GM12878 (cell line): ENCODE results near the gene COL17A1.

ENCODE experiments used
- BACH1 ChIP-seq: fragments of 450-650 bp; IDR thresholded peaks from 2 replicates; pipeline ENCODE4 v1.6.1; 2017; ENCODE audit warnings: mild to moderate bottlenecking, borderline replicate concordance
- CHD1 ChIP-seq: IDR thresholded peaks from 2 replicates; pipeline ENCODE4 v1.6.1; 2012; ENCODE audit warnings: low read depth, low read length, improper control_type of control experiment
- EZH2 ChIP-seq: IDR thresholded peaks from 2 replicates; pipeline ENCODE4 v1.6.1; 2012; ENCODE audit warnings: low read depth, mild to moderate bottlenecking, control low read depth, inconsistent platforms, low read length, borderline replicate concordance; ENCODE audit not compliant: control insufficient read depth
- FOS ChIP-seq: IDR thresholded peaks from 3 replicates; pipeline ENCODE4 v1.6.1; 2011; ENCODE audit warnings: borderline replicate concordance; ENCODE audit not compliant: insufficient read length; ENCODE audit errors: extremely low read depth
- FOXK2 ChIP-seq: fragments of 450-650 bp; IDR thresholded peaks from 2 replicates; pipeline ENCODE4 v1.6.1; 2017; ENCODE audit warnings: mild to moderate bottlenecking, moderate library complexity
- JUNB ChIP-seq: IDR thresholded peaks from 2 replicates; pipeline ENCODE4 v1.6.1; 2016; ENCODE audit warnings: antibody characterized with exemption, mild to moderate bottlenecking
- MAX ChIP-seq: IDR thresholded peaks from 2 replicates; pipeline ENCODE4 v1.6.1; 2012; ENCODE audit warnings: low read depth, low read length, improper control_type of control experiment
- MTA3 ChIP-seq: IDR thresholded peaks from 2 replicates; pipeline ENCODE4 v1.6.1; 2012; ENCODE audit warnings: low read length, inconsistent platforms, borderline replicate concordance
- POLR2A ChIP-seq: IDR thresholded peaks from 2 replicates; pipeline ENCODE4 v1.6.1; 2011; ENCODE audit warnings: low read depth, mild to moderate bottlenecking, low read length
- RAD21 ChIP-seq: IDR thresholded peaks from 2 replicates; pipeline ENCODE4 v1.6.1; 2011; ENCODE audit warnings: mild to moderate bottlenecking, low read depth, low read length, moderate library complexity; ENCODE audit not compliant: insufficient read depth
- SREBF2 ChIP-seq: IDR thresholded peaks from 2 replicates; pipeline ENCODE4 v1.6.1; 2012; ENCODE audit warnings: mild to moderate bottlenecking, low read length
- TAF1 ChIP-seq: IDR thresholded peaks from 2 replicates; pipeline ENCODE4 v1.6.1; 2011; ENCODE audit warnings: mild to moderate bottlenecking, low read depth, low read length, borderline replicate concordance
- TCF7 ChIP-seq: IDR thresholded peaks from 2 replicates; pipeline ENCODE4 v1.6.1; 2014; ENCODE audit warnings: antibody characterized with exemption, borderline replicate concordance
- TF ChIP-seq, protein P1 (sequence below), 3 experiments: IDR thresholded peaks in 2 of 3; conservative IDR thresholded peaks in 1 of 3; 2 replicates each; pipeline ENCODE4 v1.5.1; 2011; ENCODE audit warnings: low read depth in 3 of 3, low read length in 3 of 3, mild to moderate bottlenecking in 3 of 3, control low read depth in 2 of 3, moderate library complexity in 2 of 3, inconsistent platforms in 1 of 3, mixed read lengths in 1 of 3; ENCODE audit not compliant: control insufficient read depth in 2 of 3, insufficient read depth in 1 of 3; ENCODE audit errors: extremely low read depth in 1 of 3

DNA sequence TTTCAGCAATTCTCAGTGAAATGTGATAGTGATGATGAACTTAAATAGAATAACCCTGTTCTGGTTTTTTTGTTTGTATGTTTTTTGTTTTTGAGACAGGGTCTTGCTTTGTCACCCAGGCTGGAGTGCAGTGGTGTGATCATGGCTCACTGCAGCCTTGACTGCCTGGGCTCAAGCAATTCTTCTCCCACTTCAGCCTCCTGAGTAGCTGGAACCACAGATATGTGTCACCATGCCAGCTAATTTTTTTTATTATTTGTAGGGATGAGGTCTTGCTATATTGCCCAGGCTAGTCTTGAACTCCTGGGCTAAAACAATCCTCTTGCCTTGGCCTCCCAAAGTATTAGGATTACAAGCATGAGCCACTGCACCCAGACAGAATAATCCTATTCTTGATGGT is 14.3 kb upstream of the COL17A1 start:
- TF ChIP-seq MAX (no peak), FOS (no peak), BACH1 (no peak), EZH2 (no peak), SREBF2 (no peak), JUNB (no peak), POLR2A (no peak), RAD21 (no peak), CHD1 (no peak), MTA3 (no peak), TCF7 (no peak), TAF1 (no peak), FOXK2 (no peak)
- TF ChIP-seq, protein P1, sequence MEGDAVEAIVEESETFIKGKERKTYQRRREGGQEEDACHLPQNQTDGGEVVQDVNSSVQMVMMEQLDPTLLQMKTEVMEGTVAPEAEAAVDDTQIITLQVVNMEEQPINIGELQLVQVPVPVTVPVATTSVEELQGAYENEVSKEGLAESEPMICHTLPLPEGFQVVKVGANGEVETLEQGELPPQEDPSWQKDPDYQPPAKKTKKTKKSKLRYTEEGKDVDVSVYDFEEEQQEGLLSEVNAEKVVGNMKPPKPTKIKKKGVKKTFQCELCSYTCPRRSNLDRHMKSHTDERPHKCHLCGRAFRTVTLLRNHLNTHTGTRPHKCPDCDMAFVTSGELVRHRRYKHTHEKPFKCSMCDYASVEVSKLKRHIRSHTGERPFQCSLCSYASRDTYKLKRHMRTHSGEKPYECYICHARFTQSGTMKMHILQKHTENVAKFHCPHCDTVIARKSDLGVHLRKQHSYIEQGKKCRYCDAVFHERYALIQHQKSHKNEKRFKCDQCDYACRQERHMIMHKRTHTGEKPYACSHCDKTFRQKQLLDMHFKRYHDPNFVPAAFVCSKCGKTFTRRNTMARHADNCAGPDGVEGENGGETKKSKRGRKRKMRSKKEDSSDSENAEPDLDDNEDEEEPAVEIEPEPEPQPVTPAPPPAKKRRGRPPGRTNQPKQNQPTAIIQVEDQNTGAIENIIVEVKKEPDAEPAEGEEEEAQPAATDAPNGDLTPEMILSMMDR (IDR thresholded peaks at IDR 0.05 in 2 of 3, conservative IDR thresholded peaks at IDR 0.05 in 1 of 3; ENCODE audit: control insufficient read depth in 2 of 3, extremely low read depth in 1 of 3, insufficient read depth in 1 of 3, low read depth in 3 of 3, low read length in 3 of 3), result no peak
